ENCODE measurements around the gene UBAP1. TPM values are rescaled to one million over a fixed set of nuclear protein-coding genes. Genes with fewer than 3 reads are reported as not detected.
"Not testable (repeated sequence)": the region's sequence is repeated elsewhere in the genome, so short reads cannot be mapped to it uniquely, and the experiment has no call there.

UBAP1 gene
- 40.9 and 43.9 TPM in 2 replicates for total RNA-seq

DNA sequence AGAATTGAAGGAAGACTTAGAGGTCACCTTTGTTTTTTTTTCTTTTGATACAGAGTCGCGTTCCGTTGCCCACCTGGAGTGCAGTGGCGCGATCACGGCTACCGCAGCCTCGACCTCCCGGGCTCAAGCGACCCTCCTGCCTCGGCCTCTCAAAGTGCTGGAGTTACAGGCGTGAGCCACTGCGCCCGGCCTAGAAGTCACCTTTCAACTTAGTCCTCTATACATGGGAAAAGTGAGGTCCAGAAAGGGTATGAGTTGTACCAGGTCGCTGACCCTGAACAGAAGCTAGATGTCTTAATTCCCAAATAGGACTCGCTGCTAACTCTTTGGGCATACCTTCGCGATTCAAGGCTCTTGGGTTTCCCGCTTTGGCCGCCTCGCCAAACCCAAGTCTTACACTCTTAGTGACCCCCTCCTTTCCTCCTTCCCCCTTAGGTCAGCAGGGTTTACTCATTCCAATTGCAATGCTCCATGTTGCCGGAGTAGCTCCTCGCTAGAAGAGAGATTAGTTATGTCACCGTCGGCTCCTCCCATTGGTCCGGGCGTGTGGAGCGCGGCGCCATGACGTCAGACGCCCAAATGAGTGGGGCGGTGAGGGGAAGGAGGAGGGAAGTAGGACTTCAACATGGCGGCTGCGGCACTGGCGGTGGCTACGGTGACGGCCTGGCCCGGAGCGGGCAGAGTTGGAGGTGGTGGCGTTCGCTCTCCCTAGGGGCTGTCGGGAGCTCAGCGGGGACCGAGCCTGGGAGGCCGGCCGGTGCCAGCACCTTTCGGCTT is at the start of gene UBAP1:
TSS of gene UBAP1 (plus strand) at position 608 of the 777 bp plus-strand sequence. CDS start 41,872 bp downstream, outside the sequence.
- H4K20me1 ChIP-seq (ENCODE audit: insufficient read depth, low read length): peaks cover 15% of the 10 kb centered on the region
- peak within 1 kb of the TSS; percentile 100 for H2AFZ ChIP-seq (ENCODE audit: low read length)
- peaks cover 6% of the 10 kb centered on the region for H3K4me1 ChIP-seq (ENCODE audit: insufficient read depth, low read length)
- DNase-seq (ENCODE audit: insufficient read length, low spot score, missing footprints): peak; percentile 97
- H3K4me3 ChIP-seq (ENCODE audit: insufficient read depth, low read length): peak within 1 kb of the TSS; percentile 100
- no peaks in the 10 kb centered on the region for H3K9me3 ChIP-seq (ENCODE audit: low read depth, low read length)
- H3K79me2 ChIP-seq (ENCODE audit: insufficient read depth, low read length): peaks cover 51% of the 10 kb centered on the region
- no peak for TF ChIP-seq CTCF (IDR thresholded peaks at IDR 0.05; ENCODE audit: extremely low read depth, low read depth, low read length)
- peak within 1 kb of the TSS; percentile 96 for H3K27ac ChIP-seq (ENCODE audit: low read depth, low read length)
- H3K27me3 ChIP-seq (ENCODE audit: insufficient read depth, low read length): no peaks in the 10 kb centered on the region
- no peaks in the 10 kb centered on the region for H3K36me3 ChIP-seq (ENCODE audit: insufficient read depth, low read length)
- H3K4me2 ChIP-seq (ENCODE audit: insufficient read depth, low read length): peak within 1 kb of the TSS; percentile 97

GRCh38 chr9:34131571-34131970 is 47.3 kb upstream of the UBAP1 start:
- Histone ChIP-seq H2AFZ (ENCODE audit: low read length) (no peak overlapping the region), H3K79me2 (ENCODE audit: insufficient read depth, low read length) (no peaks in the 10 kb centered on the region), H3K4me3 (ENCODE audit: insufficient read depth, low read length) (no peak overlapping the region), H3K27ac (ENCODE audit: low read depth, low read length) (no peak overlapping the region), H4K20me1 (ENCODE audit: insufficient read depth, low read length) (no peaks in the 10 kb centered on the region), H3K9me3 (ENCODE audit: low read depth, low read length) (no peaks in the 10 kb centered on the region), H3K4me2 (ENCODE audit: insufficient read depth, low read length) (no peak overlapping the region), H3K4me1 (ENCODE audit: insufficient read depth, low read length) (peaks cover 2% of the 10 kb centered on the region), H3K36me3 (ENCODE audit: insufficient read depth, low read length) (no peaks in the 10 kb centered on the region), H3K27me3 (ENCODE audit: insufficient read depth, low read length) (no peaks in the 10 kb centered on the region)
- no peak for TF ChIP-seq CTCF (IDR thresholded peaks at IDR 0.05; ENCODE audit: extremely low read depth, low read depth, low read length)
- no peak for DNase-seq (ENCODE audit: insufficient read length, low spot score, missing footprints)

DNA sequence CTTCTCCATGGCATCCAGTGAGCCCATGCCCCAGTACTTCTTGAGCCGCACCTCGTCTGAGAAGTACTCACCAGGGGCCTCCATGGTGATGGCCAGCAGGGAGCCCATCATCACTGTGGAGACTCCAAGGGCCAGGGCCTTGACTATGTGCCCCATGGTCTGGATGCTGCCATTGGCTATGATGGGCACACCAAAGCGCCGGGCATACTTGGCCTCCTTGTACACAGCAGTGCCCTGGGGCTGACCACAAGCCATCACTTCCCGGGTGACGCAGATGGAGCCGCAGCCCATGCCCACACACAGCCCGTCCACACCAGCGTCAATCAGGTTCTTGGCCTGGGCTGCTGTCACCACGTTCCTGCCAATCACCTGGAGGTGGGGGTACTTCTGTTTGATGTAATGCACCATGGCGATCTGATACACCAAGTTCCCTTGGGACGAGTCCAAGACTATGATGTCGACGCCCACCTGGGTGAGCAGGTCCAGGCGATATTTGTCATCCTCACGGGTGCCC is 45.4 kb upstream of the UBAP1 start:
- DNase-seq (ENCODE audit: insufficient read length, low spot score, missing footprints): no peak
- Histone ChIP-seq H3K4me2 (ENCODE audit: insufficient read depth, low read length) (no peak overlapping the region), H3K4me3 (ENCODE audit: insufficient read depth, low read length) (no peak overlapping the region), H3K9me3 (ENCODE audit: low read depth, low read length) (no peaks in the 10 kb centered on the region), H3K4me1 (ENCODE audit: insufficient read depth, low read length) (no peaks in the 10 kb centered on the region), H3K27me3 (ENCODE audit: insufficient read depth, low read length) (no peaks in the 10 kb centered on the region), H3K27ac (ENCODE audit: low read depth, low read length) (no peak overlapping the region), H3K79me2 (ENCODE audit: insufficient read depth, low read length) (no peaks in the 10 kb centered on the region), H4K20me1 (ENCODE audit: insufficient read depth, low read length) (no peaks in the 10 kb centered on the region), H3K36me3 (ENCODE audit: insufficient read depth, low read length) (no peaks in the 10 kb centered on the region), H2AFZ (ENCODE audit: low read length) (no peak overlapping the region)
- TF ChIP-seq CTCF (IDR thresholded peaks at IDR 0.05; ENCODE audit: extremely low read depth, low read depth, low read length): no peak

- H3K27me3 ChIP-seq (ENCODE audit: insufficient read depth, low read length): no peaks in the 10 kb centered on the region
- no peak overlapping the region for H3K27ac ChIP-seq (ENCODE audit: low read depth, low read length)
- TF ChIP-seq CTCF (IDR thresholded peaks at IDR 0.05; ENCODE audit: extremely low read depth, low read depth, low read length): no peak
- no peaks in the 10 kb centered on the region for H3K36me3 ChIP-seq (ENCODE audit: insufficient read depth, low read length)
- H3K9me3 ChIP-seq (ENCODE audit: low read depth, low read length): no peaks in the 10 kb centered on the region
- no peaks in the 10 kb centered on the region for H3K4me1 ChIP-seq (ENCODE audit: insufficient read depth, low read length)
- H2AFZ ChIP-seq (ENCODE audit: low read length): no peak overlapping the region
- DNase-seq (ENCODE audit: insufficient read length, low spot score, missing footprints): peak; percentile 15
- H3K79me2 ChIP-seq (ENCODE audit: insufficient read depth, low read length): no peaks in the 10 kb centered on the region
- no peak overlapping the region for H3K4me2 ChIP-seq (ENCODE audit: insufficient read depth, low read length)
- H3K4me3 ChIP-seq (ENCODE audit: insufficient read depth, low read length): no peak overlapping the region
- H4K20me1 ChIP-seq (ENCODE audit: insufficient read depth, low read length): no peaks in the 10 kb centered on the region
These were observed 44.3 kb upstream of the UBAP1 start for GRCh38 chr9:34134521-34134920.

DNA sequence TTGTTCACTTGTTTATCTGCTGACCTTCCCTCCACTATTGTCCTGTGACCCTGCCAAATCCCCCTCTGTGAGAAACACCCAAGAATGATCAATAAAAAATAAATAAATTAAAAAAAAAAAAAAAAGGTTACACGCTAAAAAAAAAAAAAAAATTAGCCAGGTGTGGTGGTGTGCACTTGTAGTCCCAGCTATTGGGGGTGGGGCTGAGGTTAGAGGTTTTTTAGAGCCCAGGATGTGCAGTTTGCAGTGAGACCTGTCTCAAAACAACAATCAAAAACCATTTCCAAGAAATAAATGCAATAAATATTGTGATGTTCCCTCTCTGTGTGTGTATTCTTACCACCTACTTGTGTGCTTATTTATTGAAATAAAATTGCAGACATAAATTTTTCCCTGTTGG is 40.2 kb upstream of the UBAP1 start:
- not testable (repeated sequence) for H3K4me1 ChIP-seq (ENCODE audit: insufficient read depth, low read length); DNase-seq (ENCODE audit: insufficient read length, low spot score, missing footprints); H2AFZ ChIP-seq (ENCODE audit: low read length); H3K27me3 ChIP-seq (ENCODE audit: insufficient read depth, low read length); H3K4me3 ChIP-seq (ENCODE audit: insufficient read depth, low read length); H3K9me3 ChIP-seq (ENCODE audit: low read depth, low read length); H4K20me1 ChIP-seq (ENCODE audit: insufficient read depth, low read length); H3K79me2 ChIP-seq (ENCODE audit: insufficient read depth, low read length); H3K27ac ChIP-seq (ENCODE audit: low read depth, low read length); H3K4me2 ChIP-seq (ENCODE audit: insufficient read depth, low read length); H3K36me3 ChIP-seq (ENCODE audit: insufficient read depth, low read length)

All from osteoblast (primary cell).